Measurements from ENCODE around the gene UBAC1.

Gene UBAC1

DNA sequence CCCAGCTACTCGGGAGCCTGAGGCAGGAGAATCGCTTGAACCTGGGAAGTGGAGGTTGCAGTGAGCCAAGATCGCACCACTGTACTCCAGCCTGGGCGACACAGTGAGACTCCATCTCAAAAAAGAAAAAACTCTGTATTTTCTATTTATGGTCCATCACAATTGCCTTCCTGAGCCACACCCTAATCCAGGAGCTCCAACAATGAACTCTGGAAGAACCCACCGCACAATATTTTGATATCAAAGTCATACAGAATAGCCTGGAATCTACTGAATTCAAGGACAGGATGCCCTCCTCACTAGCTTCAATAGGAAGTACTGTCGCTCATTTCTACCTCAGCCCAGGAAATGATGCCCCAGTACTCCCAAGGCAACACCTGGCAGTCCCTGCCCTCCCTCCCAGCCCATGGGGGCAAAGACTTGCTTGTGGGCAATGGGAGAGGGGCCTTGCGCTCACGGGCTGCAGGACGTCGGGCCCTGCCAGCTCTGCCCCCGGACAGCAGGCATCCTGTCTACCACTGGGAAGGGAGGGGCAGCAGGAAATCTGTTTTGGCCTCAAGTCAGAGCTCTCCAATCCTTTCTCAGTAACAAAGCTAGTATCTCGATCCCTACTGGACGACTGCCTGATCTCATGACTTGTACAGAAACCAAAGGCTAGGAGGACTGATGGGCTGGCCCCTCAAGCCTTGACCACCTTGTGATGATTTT lies 19.7 kb downstream of the UBAC1 start:
- DNase-seq (ENCODE audit: low spot score) = no peak

DNA sequence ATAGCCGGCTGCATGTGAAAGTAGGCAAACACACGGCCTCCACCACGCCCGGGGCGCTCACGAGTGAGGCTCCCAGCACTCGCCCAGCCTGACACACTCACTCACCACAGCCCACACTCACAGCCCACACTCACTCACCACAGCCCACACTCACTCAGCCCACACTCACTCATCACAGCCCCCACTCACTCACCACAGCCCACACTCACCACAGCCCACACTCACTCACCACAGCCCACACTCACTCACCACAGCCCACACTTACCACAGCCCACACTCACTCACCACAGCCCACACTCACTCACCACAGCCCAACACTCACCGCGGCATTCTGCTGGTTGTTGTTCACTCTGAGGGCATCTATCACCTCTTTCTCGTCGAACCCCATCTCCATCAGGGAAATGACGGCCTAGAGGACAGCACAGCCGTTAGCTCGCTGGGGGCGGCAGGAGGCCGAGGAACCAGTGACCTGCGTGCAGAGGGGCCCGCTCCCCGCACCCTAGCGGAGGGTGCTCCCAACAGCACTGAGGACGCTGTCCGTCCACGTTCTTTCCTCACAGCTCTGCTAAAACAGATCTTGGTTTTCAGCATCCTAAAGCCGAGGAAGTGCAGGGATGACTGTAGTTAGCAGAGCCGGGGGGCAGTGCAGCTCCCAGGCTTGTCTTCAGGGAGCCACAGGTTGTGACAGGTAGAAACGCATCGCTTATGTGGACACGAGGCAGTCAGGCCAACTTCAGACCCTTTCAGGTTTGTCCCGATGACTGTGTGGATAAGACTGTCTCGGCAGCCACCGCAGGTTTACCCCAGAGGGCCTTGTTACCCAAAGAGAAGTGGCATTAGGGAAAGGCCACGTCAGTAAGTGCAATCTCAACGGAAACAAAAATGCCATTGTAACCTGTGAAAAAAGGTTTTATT lies 21.6 kb downstream of the UBAC1 start:
- no peak for DNase-seq (ENCODE audit: low spot score)

DNA sequence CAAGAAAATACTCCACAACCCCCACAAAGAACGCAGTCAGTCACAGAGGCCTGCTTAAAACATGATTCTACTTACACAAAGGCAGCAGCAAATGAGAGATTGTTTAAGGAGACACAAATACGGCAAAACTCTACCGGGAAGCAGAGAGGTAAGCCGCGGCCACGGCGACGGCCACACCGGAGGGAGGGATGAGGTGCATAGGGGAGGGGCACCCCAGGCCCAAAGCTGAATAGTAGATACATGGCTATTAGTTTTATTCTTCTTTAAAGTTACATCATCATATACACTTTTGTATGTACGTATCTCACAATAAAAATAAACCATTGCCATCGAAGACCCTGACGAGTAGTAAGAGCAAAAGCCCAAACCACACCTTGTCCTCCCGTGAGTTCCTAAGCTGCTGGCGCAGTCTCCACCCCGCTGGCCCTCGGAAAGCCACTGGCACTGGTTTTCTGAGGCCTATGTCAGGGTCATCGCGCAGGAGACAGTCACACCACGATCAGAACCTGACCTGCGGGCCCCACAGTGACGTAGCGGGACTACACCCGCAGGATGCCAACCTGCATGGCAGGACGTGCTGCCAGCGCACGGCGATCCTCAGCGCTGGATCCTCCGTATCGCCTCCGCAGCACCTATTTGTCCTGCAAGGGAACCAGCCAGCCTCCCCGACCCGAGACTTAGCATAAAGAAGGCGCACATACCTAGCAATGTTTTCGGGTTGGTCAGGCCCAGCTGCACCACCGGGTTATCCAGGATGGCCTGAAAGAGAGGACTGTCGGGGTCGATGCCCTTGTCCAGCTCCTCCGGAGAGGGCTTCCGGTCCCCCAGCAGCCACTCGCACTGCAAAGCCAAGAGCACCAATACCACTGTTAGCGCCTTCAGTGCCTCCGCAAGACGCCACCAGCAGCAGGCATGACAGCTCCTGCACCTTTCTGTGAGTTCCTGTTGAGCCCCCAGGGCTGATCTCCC lies 23.4 kb downstream of the UBAC1 start:
- DNase-seq (ENCODE audit: low spot score) = no peak

DNA sequence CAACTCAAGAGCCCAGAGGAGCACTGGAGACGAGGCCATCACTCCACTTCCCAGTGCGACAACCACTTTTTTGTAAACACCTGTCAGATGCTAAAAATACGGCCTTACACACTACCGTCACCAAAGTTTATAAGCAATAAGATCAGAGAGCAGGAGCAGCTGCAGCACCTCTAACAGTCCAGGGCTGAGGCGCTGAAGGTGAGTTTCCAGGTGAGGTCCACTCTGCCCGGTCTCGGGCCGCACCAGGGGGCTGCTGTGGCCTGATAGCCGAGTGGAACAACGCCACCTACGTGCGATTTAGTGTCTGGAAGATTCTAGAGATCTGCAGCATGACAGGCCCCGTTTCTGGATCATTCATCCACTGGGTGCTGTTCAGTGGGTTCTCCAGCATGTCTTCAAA lies 28.1 kb downstream of the UBAC1 start:
- no peak for DNase-seq (ENCODE audit: low spot score)

DNA sequence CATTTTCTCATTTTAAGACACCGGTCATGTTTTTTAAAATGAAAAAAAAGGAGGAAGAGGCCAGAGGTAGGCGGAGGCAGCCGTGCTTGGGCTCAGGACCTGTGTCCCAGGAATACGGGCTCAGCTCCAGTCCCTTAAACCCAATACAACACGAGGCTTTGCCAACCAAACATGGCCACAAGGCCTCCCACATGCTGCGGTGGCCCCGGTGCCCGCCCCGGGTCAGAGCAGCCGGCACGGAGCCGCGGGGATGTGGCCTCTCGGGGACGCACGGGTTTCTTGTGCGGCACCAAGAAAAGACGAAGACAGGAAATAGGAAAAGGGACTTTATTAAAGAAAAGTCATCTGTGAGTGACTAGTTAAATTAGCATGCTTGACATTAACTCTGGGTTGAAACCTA lies 28.5 kb downstream of the UBAC1 start:
- no peak for DNase-seq (ENCODE audit: low spot score)

DNA sequence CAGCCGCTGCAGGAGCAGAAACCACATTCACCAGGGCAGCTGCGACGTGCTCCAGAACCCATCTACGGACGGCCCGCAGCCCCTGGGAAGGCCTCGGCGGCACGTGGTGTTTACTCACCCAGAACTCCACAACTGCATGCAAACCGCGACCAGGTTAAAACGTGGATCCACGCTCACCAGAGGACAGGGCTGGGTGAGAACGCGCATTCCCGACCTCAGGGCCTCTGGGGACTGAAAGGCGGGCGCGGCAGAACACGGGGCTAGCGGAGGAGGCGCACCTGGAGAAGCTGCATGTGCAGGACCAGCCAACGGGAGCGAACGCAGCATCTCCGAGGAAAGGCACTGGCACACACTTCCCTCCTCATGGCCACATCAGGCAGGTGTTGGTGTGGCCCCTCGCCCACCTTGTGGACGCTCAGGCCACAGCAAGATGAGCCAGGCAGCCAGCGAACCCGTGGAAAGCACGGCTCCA lies 29.8 kb downstream of the UBAC1 start:
- DNase-seq (ENCODE audit: low spot score) = no peak

DNA sequence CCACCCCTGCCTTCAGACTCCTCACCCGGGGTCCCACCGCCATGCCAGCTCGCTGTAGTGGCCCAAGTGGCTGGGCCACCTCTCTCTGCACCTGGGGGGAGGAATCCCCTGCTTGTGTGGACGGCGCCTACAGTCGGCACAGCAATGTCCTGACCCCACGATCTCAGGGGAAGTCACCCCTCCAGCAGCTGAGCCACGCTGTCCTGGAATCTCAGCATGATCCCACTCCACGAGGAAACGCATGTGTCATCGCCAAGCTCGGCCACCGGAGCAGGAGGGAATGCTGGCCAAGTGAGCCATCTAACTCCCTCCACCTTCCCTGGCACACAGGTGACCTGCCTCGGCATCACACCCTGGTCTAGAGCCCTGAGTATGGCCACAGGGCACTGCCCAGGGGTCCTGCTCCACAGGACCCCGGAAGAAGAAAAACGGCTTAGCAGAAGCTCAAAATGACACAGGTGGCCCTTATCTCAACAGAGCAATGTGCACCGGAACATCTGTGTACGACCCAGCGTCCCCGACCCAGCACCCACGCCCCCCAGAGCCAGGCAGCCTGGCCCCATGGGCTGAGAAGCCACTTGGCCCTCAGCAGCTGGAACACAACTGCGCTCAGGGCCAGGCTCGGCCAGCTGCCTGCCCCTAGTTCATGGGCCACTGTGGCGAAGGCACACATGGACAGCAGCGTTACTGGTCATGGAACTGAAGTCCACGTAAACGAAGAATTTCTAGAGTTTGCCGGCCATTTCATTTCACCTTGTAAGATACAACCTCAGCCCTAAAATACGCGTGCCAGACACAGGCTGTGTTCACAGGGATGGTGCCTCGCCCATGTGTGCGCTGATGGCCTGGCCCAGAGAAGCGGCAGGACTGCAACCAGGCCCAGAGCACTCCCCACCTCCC lies 30.5 kb downstream of the UBAC1 start:
- DNase-seq (ENCODE audit: low spot score) = no peak

DNA sequence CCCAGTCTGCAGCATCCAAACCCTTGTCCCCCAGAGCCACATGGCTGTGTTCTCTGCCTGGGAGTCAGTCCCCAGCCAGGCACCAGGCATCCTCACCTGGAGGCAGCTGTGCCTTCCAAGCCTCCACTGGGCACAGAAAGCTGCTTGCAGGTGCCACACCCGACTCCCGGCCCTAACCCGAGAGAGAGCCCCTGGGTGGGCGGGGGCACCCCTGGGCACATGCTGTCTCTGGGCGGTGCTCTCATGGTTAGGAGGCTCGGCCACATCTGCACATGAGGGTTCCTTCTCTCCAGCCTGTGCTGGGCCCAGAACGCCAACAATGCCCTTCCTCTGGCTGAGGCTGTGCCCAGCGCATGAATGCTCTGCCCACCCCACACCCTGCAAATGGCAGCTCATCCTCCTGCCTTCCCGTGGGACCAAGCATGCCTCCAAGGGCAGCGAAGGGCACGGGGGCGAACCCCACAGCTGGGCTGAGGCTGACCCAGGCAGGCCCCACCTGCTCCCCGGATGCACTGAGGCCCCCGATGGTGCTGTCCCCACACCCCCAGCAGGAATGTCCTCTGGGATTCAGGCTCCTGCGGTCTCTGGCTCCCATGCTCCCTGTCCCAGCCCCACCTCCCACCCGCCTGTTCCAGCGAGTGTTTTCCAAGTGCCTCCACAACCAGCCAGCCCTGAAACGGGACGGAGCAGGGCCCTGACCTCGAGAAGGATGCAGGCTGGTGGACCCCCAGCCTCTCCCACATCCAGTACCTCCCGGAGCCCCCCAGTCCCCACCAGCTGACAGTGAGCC lies 31.3 kb downstream of the UBAC1 start:
- no peak for DNase-seq (ENCODE audit: low spot score)

DNA sequence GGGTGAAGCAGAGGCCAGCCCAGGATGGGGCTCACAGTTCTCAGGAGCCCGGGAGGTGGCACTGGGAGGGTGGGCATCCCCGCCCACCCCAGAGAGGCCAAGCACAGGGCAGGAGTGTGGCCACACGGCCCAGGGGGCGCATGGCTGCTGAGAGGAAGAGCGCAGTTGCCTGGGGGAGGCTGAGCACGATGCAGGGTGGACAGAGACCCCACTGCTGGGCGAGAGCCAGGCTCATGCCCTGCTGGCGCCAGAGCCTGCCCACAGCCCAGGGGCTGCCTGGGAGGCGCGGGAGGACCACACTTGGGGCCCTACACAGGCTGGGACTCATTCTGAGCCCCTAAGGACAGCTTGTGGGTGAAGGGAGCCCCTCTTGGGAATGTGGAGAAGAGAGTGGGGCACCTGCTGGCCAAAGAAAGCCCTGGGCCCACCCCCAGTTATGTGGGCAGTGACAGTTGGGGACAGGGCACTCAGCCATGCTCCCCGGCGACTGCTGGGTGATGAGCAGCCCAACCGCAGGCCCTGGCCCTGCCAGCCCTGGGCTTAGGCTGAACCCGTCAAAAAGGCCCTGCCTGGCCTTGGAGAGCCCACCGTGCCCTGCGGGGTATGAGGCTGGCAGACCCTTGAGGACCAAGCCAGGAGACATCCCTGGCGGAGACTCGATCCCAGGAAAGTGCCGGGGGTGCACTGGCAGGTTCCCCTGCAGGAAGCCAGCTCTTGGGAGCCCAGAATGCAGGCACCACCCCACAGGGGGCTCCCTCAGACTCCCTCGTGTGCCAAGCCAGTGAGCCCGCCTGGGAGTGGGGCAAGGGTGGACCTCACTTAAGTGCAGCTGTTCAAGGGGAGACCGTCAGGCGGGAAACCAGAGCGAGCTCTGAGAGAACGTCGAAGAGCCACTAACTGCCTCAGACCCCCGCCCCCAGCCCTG lies 32.2 kb downstream of the UBAC1 start:
- DNase-seq (ENCODE audit: low spot score) = no peak

DNA sequence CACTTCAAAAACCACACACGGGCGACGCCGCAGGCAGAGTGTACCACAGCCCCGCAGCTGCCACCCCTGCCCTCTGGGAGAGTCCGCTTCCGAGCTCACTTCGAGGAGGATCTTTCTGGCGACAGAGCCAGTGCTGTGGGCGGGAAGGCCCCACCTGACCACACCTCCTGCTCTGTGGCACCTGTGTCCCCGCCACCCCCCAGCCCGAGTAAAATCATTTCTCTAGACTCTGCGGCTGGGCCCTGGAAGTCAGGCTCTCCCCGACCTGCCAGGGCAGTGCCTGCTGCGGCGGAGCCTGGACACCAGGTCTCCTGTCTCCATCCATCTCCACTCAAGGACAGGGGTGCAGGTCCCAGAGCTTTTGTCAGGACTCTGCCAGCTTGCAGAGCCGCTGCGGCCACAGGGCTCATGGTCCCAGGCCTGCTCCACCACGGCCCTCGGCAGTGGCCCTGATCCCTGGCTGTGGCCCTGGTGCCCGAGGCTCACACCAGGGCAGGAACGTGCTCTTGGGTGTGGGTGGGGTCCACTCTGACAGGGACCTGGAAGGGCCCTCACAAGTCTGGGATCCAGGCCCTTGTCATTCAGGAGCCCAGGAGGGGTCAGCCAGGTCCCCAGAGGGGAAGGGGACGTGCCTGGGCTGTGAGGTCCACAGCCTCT lies 33.0 kb downstream of the UBAC1 start:
- no peak for DNase-seq (ENCODE audit: low spot score)

DNA sequence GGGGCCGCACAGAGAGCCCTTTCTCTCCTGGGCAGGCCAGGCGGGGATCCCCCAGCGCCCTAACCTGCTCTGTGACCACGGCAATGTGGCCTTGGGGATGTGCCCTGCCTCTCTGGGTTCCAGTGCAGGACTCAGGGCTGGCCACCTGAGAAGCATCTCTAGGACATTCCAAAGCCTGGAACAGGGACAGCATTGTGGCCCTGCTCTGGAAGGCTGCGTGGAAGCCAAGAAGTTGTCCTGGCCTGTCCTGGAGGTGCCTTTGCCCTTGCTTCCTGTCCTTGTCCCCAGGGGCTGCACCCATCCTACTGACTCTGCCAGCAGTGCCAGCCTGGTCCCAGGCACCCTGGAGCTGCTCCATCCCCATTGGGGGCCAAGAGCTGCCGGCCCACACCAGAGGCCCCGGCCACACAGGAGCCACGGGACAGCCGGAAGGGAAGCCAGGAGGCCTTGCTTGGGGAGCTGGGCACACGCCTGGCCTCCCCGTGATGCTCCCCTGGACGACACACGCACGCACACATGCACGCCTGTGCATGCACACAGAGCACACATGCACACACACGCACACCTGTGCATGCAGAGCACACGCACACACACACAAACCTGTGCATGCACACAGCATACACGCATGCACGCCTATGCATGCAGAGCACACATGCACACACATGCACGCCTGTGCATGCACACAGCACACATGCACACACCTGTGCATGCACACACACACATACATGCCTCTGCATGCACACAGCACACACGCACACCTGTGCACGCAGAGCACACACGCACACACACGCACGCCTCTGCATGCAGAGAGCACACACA lies 33.8 kb downstream of the UBAC1 start:
- DNase-seq (ENCODE audit: low spot score) = no peak

DNA sequence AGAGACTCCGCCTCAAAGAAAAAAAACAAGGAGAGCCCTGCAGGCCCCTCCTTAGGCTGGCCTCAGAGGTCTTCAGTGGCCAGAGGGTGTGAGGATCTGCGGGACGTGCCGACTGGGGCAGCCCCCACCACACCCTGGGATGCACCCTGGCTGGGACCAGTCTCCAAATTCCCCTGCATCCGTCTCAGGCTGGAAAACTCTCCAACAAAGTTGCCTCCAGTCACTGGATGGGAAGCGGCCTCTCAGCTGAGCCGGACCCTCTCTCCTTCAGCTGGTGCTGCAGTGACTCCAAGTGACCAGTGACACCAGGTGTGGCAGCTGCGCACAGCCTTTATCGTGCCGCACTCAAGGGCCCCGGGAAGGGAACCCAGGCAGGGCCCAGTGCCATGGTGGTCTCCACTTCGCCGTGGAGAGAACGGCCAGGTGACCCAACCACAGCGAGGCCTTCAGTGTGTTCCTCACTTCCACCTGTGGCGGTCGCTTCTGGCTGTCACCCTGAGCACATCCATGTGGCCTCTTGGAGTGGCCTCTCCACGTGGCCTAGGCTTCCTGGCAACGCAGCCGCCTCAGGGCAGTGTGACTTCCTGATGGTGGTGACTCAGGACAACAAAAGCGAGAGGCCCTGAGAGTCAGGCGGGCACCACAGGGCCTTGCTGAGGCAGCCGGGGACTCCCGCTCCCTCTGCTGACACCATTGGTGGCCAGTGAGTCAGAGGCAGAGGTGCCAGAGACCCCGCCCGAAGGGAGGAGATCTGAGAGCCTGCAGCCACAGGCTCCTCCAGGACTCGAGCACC lies 34.6 kb downstream of the UBAC1 start:
- DNase-seq (ENCODE audit: low spot score) = peak; percentile 73

DNA sequence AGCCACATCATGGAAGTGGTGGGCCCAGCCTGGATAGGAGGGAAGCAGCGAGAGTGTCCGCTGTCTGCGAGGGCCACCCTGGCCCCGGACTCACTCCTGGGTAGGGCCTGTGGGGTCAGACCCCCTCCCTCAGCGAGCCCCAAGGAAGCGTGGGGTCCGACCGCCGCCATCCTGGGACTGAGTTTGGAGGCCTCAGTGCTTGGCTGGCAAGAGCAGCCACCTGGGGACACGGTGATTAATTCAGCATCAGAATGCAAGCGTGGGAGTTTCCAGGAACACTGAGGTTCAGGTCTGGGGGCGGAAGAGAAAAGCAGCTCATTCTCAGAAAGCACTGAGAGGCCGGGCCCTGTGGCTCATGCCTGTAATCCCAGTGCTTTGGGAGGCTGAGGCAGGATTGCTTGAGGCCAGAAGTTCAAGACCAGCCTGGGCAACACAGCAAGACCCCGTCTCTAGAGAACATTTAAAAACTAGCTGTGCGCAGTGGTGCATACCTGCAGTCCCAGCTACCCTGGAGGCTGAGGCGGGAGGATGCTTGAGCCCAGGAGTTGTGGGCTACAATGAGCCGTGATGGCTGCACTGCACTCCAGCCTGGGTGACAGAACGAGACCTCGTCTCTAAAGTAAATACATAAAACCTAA lies 35.6 kb downstream of the UBAC1 start:
- DNase-seq (ENCODE audit: low spot score) = no peak

DNA sequence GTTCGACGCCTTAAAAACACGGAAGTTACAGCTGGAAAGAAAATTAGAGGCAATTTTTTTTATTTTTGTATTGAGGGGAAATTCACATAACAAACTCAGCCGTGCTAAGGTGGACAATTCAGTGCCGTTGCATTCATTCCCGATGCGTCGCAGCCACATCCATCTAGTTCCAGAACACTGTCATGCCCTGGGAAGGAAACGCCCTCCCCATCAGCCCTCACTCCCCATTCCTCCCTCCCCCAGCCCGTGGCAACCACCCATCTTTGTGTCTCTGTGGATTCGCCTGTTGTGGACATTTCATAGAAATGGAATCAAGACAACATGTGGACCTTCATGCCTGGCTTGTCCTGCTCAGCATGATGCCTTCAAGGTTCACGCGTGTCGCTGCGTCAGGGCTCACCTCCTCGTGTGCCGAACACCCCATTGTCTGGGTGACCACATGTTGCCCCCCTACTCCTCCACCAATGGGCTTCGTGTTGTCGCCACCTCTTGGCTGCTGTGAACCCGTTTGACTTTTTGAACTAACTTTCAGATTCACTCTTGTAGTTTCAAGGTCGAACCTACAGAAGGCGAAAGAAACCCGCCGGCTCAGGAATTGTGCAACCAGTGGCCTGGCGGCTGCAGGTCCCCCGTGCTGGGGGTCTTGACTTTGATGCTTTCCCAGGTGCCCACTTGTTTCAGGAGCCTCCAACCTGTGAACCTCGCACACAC lies 36.4 kb downstream of the UBAC1 start:
- DNase-seq (ENCODE audit: low spot score) = no peak

DNA sequence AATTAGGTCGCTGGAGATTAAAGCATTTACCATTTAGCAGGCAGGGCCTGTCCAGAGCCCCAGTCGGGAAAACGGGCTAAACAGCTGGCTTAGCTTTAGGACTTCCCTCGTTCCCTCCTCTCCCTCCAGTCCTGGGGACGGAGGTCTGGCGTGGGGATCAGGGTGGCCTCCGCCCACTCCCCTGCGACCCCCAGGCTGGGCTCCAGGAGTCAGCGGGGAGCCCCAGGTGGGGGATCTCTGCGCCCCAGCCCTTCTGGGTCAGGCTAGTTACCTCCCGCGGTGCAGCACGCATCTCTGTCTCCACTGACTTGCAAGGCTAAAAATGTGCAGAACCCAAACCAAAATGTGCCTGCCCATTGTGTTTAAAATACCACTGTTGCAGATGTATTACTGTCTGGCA lies 37.7 kb downstream of the UBAC1 start:
- DNase-seq (ENCODE audit: low spot score) = no peak

All from AG08396 (cell line).